Measurements from ENCODE around the gene GTPBP6. TPM values are rescaled to one million over a fixed set of nuclear protein-coding genes. Genes with fewer than 3 reads are reported as not detected.

The GTPBP6 gene
- total RNA-seq, 6 experiments from 2014 or later, result 20.9 to 32.8 (median 23.2) TPM

- H3K9me3 ChIP-seq, result no peaks in the 10 kb centered on the region
- TF ChIP-seq, protein P1, sequence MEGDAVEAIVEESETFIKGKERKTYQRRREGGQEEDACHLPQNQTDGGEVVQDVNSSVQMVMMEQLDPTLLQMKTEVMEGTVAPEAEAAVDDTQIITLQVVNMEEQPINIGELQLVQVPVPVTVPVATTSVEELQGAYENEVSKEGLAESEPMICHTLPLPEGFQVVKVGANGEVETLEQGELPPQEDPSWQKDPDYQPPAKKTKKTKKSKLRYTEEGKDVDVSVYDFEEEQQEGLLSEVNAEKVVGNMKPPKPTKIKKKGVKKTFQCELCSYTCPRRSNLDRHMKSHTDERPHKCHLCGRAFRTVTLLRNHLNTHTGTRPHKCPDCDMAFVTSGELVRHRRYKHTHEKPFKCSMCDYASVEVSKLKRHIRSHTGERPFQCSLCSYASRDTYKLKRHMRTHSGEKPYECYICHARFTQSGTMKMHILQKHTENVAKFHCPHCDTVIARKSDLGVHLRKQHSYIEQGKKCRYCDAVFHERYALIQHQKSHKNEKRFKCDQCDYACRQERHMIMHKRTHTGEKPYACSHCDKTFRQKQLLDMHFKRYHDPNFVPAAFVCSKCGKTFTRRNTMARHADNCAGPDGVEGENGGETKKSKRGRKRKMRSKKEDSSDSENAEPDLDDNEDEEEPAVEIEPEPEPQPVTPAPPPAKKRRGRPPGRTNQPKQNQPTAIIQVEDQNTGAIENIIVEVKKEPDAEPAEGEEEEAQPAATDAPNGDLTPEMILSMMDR (IDR thresholded peaks at IDR 0.05), result no peak
- no peak for TF ChIP-seq POLR2A (IDR thresholded peaks at IDR 0.05)
- 23% methylated on average over 20 of the region's 28 CpGs for WGBS (ENCODE audit: insufficient coverage, low coverage, low lambda C conversion rate, missing lambda C conversion rate)
- H3K27me3 ChIP-seq, result no peaks in the 10 kb centered on the region
- peak overlapping the region; percentile 54 to 90 (median 76) for H3K4me3 ChIP-seq
- peaks cover 0 to 22% (median 4%) of the 10 kb centered on the region in 4 donors for H3K36me3 ChIP-seq
- no peak overlapping the region for H3K27ac ChIP-seq
- intact Hi-C loops (cut with DNase I), result no loop called here
- DNase-seq, result no peak
- no peak for ATAC-seq
- H3K4me1 ChIP-seq, result peaks cover 0 to 11% (median 0%) of the 10 kb centered on the region in 4 donors
Observed at GRCh38 chrX:317424-318067, 1.1 kb downstream of the GTPBP6 start.

GRCh38 chrX:316351-317325, 2.0 kb downstream of the GTPBP6 start:
- Histone ChIP-seq H3K36me3 (peaks cover 0 to 28% (median 8%) of the 10 kb centered on the region in 4 donors), H3K4me1 (peaks cover 0 to 11% (median 0%) of the 10 kb centered on the region in 4 donors), H3K9me3 (no peaks in the 10 kb centered on the region), H3K4me3 (no peak overlapping the region), H3K27me3 (no peaks in the 10 kb centered on the region), H3K27ac (no peak overlapping the region)
- TF ChIP-seq, protein P1 (IDR thresholded peaks at IDR 0.05), result no peak
- TF ChIP-seq POLR2A (IDR thresholded peaks at IDR 0.05), result no peak
- 90% methylated on average over 8 of the region's 50 CpGs for WGBS (ENCODE audit: insufficient coverage, low coverage, low lambda C conversion rate, missing lambda C conversion rate)
- ATAC-seq, result no peak
- intact Hi-C loops (cut with DNase I), result no loop called here
- DNase-seq, result peak; percentile 33 to 59 (median 47)

DNA sequence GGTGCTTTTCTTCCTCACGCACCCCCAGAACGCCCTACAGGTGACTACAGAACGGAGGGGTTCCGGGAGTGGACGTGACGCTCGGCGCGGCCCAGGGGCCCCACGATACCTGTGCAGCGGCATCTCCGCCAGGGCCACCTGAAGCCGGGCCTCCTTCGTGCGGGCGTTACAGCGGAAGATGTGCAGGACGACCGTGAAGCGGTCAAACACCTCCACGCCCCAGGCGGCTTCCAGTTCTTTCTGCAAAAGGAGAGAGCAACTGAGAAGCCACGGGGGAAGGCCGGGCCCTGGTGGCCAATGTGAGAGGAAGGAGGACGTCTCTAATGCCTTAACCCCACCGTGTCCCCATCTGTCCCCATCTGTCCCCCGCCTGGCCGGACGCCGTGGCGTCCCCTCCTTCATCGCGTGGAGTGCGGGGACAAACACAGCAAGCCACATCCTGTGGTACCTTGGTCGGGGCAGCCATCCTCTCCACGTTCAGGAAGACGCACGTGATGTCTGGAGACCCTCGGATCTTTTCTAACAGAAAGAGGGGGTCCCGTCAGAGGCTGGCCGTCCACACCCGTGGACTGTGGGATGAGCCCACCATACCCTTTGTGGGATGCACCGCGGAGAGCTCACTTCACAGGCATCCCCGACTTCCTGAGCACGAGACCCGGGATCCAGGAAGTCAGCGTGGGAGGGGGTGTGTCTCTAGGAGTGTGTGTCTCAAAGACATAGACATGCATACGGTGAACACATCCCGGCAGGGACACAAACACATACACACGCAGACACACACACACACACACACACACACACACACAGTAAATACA, 3.6 kb downstream of the GTPBP6 start:
- ATAC-seq (no peak), DNase-seq (peak; percentile 20 to 53 (median 44))
- Histone ChIP-seq H3K27ac (no peak overlapping the region), H3K36me3 (peaks cover 0 to 41% (median 12%) of the 10 kb centered on the region in 4 donors), H3K4me1 (peaks cover 0 to 3% (median 0%) of the 10 kb centered on the region in 4 donors), H3K27me3 (no peaks in the 10 kb centered on the region), H3K9me3 (no peaks in the 10 kb centered on the region), H3K4me3 (no peak overlapping the region)
- TF ChIP-seq, protein P1 (IDR thresholded peaks at IDR 0.05), result no peak
- TF ChIP-seq POLR2A (IDR thresholded peaks at IDR 0.05), result no peak
- WGBS (ENCODE audit: insufficient coverage, low coverage, low lambda C conversion rate, missing lambda C conversion rate), result 85% methylated on average over 24 of the region's 51 CpGs
- intact Hi-C loops (cut with DNase I), result no loop called here

GRCh38 chrX:314049-314448, 4.5 kb downstream of the GTPBP6 start:
- Histone ChIP-seq H3K27me3 (no peaks in the 10 kb centered on the region), H3K4me1 (no peaks in the 10 kb centered on the region), H3K9me3 (no peaks in the 10 kb centered on the region), H3K36me3 (peaks cover 0 to 45% (median 12%) of the 10 kb centered on the region in 4 donors), H3K27ac (no peak overlapping the region), H3K4me3 (no peak overlapping the region)
- no peak for ATAC-seq
- TF ChIP-seq, protein P1 (IDR thresholded peaks at IDR 0.05), result no peak
- no peak for TF ChIP-seq POLR2A (IDR thresholded peaks at IDR 0.05)
- intact Hi-C loops (cut with DNase I), result no loop called here
- 95% methylated on average over 13 of the region's 34 CpGs for whole genome bisulfite sequencing (ENCODE audit: insufficient coverage, low coverage, low lambda C conversion rate, missing lambda C conversion rate)
- peak; percentile 25 to 55 (median 42) for DNase-seq

All from right lobe of liver (tissue), 6 donors.